HepG2 (cell line): ENCODE measurements around the gene LAMP1. TPM values are rescaled to one million over a fixed set of nuclear protein-coding genes. Genes with fewer than 3 reads are reported as not detected.

Experiments
- ATAC-seq: fragments of 200-7000 bp; cut with Tn5 transposase; 3 replicates; pipeline ENCODE4 v1.9.1; 2020; ENCODE audit warnings: mild to moderate bottlenecking, moderate library complexity
- BruUV-seq: library from RNA; stranded (reverse); fragments of 400-500 nt; replicated peaks from 2 replicates; lab custom pipeline; 2021; lab: Mats Ljungman, UMichigan
- CTCF ChIA-PET: fragments of 300-600 bp; formaldehyde crosslinking; extraction: SDS; loops from one replicate; lab custom pipeline; 2021; ENCODE audit warnings: low total read pairs, inconsistent platforms, low intra/inter-chr PET ratio; lab: Yijun Ruan, JAX
- POLR2A ChIA-PET: fragments of 350-600 bp; sonication (Branson Sonifier 250); formaldehyde crosslinking; loops from one replicate; lab custom pipeline; 2020; ENCODE audit warnings: antibody characterized with exemption, inconsistent platforms; lab: Yijun Ruan, JAX
- DNase-seq: peaks from one replicate; pipeline ENCODE4 v3.0.0-alpha.2; 2015; ENCODE audit warnings: low spot score
- FAIRE-seq: peaks from 3 replicates; lab custom pipeline; 2011; peaks lifted over from hg19 to GRCh38; lab: Jason Lieb, UNC
- H2AFZ ChIP-seq: one replicate; pipeline ENCODE4 v1.6.1; 2011; ENCODE audit warnings: low read length, inconsistent platforms
- H3K27ac ChIP-seq: fragments of 300-600 bp; 3 replicates; pipeline ENCODE4 v1.8.0; 2011; ENCODE audit warnings: mixed run types, mild to moderate bottlenecking, mixed read lengths, low read length, inconsistent platforms; ENCODE audit not compliant: insufficient read depth; ENCODE audit errors: extremely low read length
- H3K27me3 ChIP-seq, 2 experiments: fragments of 200-600 bp in 1 of 2; 2 replicates in 1 of 2; 3 replicates in 1 of 2; pipeline versions ENCODE4 v1.6.0 to v1.8.0; 2011; ENCODE audit warnings: low read length in 2 of 2, mild to moderate bottlenecking in 2 of 2, moderate library complexity in 2 of 2, inconsistent platforms in 1 of 2; ENCODE audit not compliant: insufficient read depth in 2 of 2, control insufficient read depth in 1 of 2
- H3K36me3 ChIP-seq, 2 experiments: fragments of 200-600 bp in 1 of 2; replicated peaks in 1 of 2; 2 replicates in 1 of 2; 3 replicates in 1 of 2; pipeline versions ENCODE4 v1.5.1 to v1.8.0; 2011; ENCODE audit warnings: low read length in 2 of 2, inconsistent platforms in 1 of 2; ENCODE audit not compliant: insufficient read depth in 2 of 2, control insufficient read depth in 1 of 2
- H3K4me1 ChIP-seq: 2 replicates; pipeline ENCODE4 v1.5.1; 2012; ENCODE audit warnings: low read length, inconsistent platforms; ENCODE audit not compliant: insufficient read depth
- H3K4me2 ChIP-seq: 2 replicates; pipeline ENCODE4 v1.6.0; 2011; ENCODE audit warnings: low read depth, low read length, inconsistent platforms
- H3K4me3 ChIP-seq, 3 experiments: fragments of 200-600 bp in 1 of 3; sonication (generic), shearing (Covaris generic) in 1 of 3; replicated peaks in 1 of 3; 2 replicates each; pipeline ENCODE4 v1.5.1; 2011 to 2016; ENCODE audit warnings: low read length in 3 of 3, inconsistent platforms in 2 of 3, low read depth in 2 of 3, mild to moderate bottlenecking in 2 of 3, control low read depth in 1 of 3, mixed read lengths in 1 of 3; ENCODE audit not compliant: insufficient read depth in 1 of 3
- H3K79me2 ChIP-seq: one replicate; pipeline ENCODE4 v1.6.1; 2011; ENCODE audit warnings: low read length, inconsistent platforms; ENCODE audit not compliant: insufficient read depth
- H3K9ac ChIP-seq: 2 replicates; pipeline ENCODE4 v1.6.0; 2011; ENCODE audit warnings: mild to moderate bottlenecking, low read depth, low read length, inconsistent platforms; ENCODE audit not compliant: insufficient read depth
- H3K9me3 ChIP-seq: 2 replicates; pipeline ENCODE4 v1.5.1; 2012; ENCODE audit warnings: mild to moderate bottlenecking, low read length
- H4K20me1 ChIP-seq: 2 replicates; pipeline ENCODE4 v1.6.0; 2011; ENCODE audit warnings: inconsistent platforms, mild to moderate bottlenecking, low read length, moderate library complexity; ENCODE audit not compliant: insufficient read depth
- CHCHD3 ChIP-seq: sonication (generic); formaldehyde crosslinking; IDR thresholded peaks from 2 replicates; pipeline ENCODE4 v1.8.0; 2022; ENCODE audit warnings: mild to moderate bottlenecking, missing genetic modification reagents, moderate library complexity
- IRX3 ChIP-seq: sonication (generic); formaldehyde crosslinking; IDR thresholded peaks from 2 replicates; pipeline ENCODE4 v1.8.1; 2023; ENCODE audit warnings: mild to moderate bottlenecking, low read depth, missing genetic modification reagents, borderline replicate concordance
- KDM2A ChIP-seq: sonication (generic); formaldehyde crosslinking; IDR thresholded peaks from 2 replicates; pipeline ENCODE4 v1.4.0; 2020; ENCODE audit warnings: low read depth, missing genetic modification reagents, borderline replicate concordance
- RAD21 ChIP-seq: fragments of 450-650 bp; formaldehyde crosslinking; IDR thresholded peaks from 2 replicates; pipeline ENCODE4 v1.5.0; 2020; ENCODE audit warnings: mild to moderate bottlenecking
- RNF2 ChIP-seq: fragments of 450-650 bp; conservative IDR thresholded peaks from 2 replicates; pipeline ENCODE4 v1.6.1; 2016; ENCODE audit warnings: low read depth
- SAP130 ChIP-seq: IDR thresholded peaks from 2 replicates; pipeline ENCODE4 v1.6.1; 2016; ENCODE audit warnings: low read depth
- ZNF160 ChIP-seq: sonication (generic); formaldehyde crosslinking; IDR thresholded peaks from 2 replicates; pipeline ENCODE4 v1.8.0; 2022; ENCODE audit warnings: mild to moderate bottlenecking, inconsistent platforms, missing genetic modification reagents
- ZNF17 ChIP-seq: sonication (generic); formaldehyde crosslinking; IDR thresholded peaks from 2 replicates; pipeline ENCODE4 v1.5.0; 2020; ENCODE audit warnings: mild to moderate bottlenecking, missing genetic modification reagents
- ZNF350 ChIP-seq: sonication (generic); formaldehyde crosslinking; IDR thresholded peaks from 2 replicates; pipeline ENCODE4 v1.4.0; 2020; ENCODE audit warnings: mild to moderate bottlenecking, low read depth, missing genetic modification reagents, borderline replicate concordance
- ZNF614 ChIP-seq: IDR thresholded peaks from 2 replicates; pipeline ENCODE4 v1.6.1; 2018; ENCODE audit warnings: missing biosample characterization, missing genetic modification reagents, inconsistent platforms, borderline replicate concordance
- ZSCAN31 ChIP-seq: sonication (generic); formaldehyde crosslinking; IDR thresholded peaks from 2 replicates; pipeline ENCODE4 v1.5.0; 2020; ENCODE audit warnings: low read depth, mild to moderate bottlenecking, missing genetic modification reagents
- WGBS: methylation state at CpG from one replicate; pipeline ENCODE4 v1.1.6; 2017; ENCODE audit warnings: low lambda C conversion rate; 5-methylcytosine and 5-hydroxymethylcytosine counted together
- in situ Hi-C: cut with HindIII; loops from 2 replicates; pipeline ENCODE4 v1.10.0; 2017; ENCODE audit warnings: low pct_unique_long_range_greater_than_20kb; ENCODE audit not compliant: extremely low pct_ligation_motif_present
- intact Hi-C: fragments of 100-400 bp; cut with micrococcal nuclease; formaldehyde crosslinking; loops from one replicate; pipeline ENCODE4 v1.10.0; 2022; ENCODE audit not compliant: unreplicated experiment
- polyA plus RNA-seq, 8 experiments: library from polyadenylated mRNA; depleted of rRNA in 3 of 8; stranded (reverse) in 7 of 8; unstranded in 1 of 8; fragments of >200 nt; fragmentation: Illumina TruSeq in 4 of 8; extraction: Trizol in 4 of 8; gene quantifications; 2 replicates each; pipeline versions ENCODE4 v1.2.1 to v1.2.3, GENCODE V29; 2011 to 2016; ENCODE audit warnings: low read depth in 4 of 8, missing spikeins in 1 of 8, mixed read lengths in 1 of 8; ENCODE audit not compliant: insufficient read depth in 1 of 8
- total RNA-seq, 5 experiments: library from RNA; depleted of rRNA; stranded (reverse); fragments of >200 nt; fragmentation: Illumina TruSeq; extraction: Trizol; gene quantifications; 2 replicates each; pipeline ENCODE4 v1.2.3, GENCODE V29; 2016; ENCODE audit warnings: low read depth in 1 of 5
- TF ChIP-seq, protein P1 (sequence below): IDR thresholded peaks from 2 replicates; pipeline ENCODE4 v1.4.0; 2020; ENCODE audit warnings: mild to moderate bottlenecking, missing genetic modification reagents
- TF ChIP-seq, protein P2 (sequence below): sonication (generic); formaldehyde crosslinking; IDR thresholded peaks from 2 replicates; pipeline ENCODE4 v1.5.1; 2020; ENCODE audit warnings: missing genetic modification reagents, mild to moderate bottlenecking, borderline replicate concordance
- TF ChIP-seq, protein P3 (sequence below): sonication (generic); formaldehyde crosslinking; IDR thresholded peaks from 2 replicates; pipeline ENCODE4 v1.8.1; 2022; ENCODE audit warnings: mild to moderate bottlenecking, missing genetic modification reagents
- TF ChIP-seq, protein P4 (sequence below): sonication (generic); formaldehyde crosslinking; IDR thresholded peaks from 2 replicates; pipeline ENCODE4 v1.5.0; 2020; ENCODE audit warnings: missing genetic modification reagents
- TF ChIP-seq, protein P5 (sequence below): sonication (generic); formaldehyde crosslinking; IDR thresholded peaks from 2 replicates; pipeline ENCODE4 v1.4.0; 2020; ENCODE audit warnings: missing genetic modification reagents

Gene LAMP1
- total and polyA plus RNA-seq, 2 of the 13 experiments (the other 11 are each of a cell fraction or from before 2014, with no cell fraction given) = 103 to 112 TPM

DNA sequence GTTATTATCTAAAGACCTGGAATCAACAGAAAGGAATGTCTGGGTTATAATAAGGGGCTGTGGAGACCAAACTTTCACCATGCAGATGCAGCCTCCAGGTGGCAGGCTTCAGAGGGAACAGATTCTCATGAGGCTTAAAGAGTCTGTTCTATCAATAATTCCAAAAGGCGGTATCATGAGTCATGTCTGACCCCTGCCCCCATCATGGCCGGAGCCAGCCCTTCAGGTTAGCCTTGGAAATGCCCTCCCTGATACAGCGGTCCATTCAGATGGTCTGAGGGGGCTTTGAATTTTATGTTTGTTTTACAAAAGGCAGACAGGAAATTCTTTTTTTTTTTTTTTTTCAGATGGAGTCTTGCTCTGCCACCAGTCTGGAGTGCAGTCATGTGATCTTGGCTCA is 21.7 kb upstream of the LAMP1 start:
- POLR2A ChIA-PET = interaction anchor here (0.7 kb wide), 1 partner anchor 154 kb away, joined by 4 read pairs; no protein-coding TSS in a partner anchor
- FAIRE-seq = peak; percentile 85
- TF ChIP-seq SAP130 (CRISPR knock-in tag) = peak; percentile 56
- peak; percentile 54; the same call in 1 of the 2 replicates for TF ChIP-seq ZNF614 (CRISPR knock-in tag)
- TF ChIP-seq, protein P1, sequence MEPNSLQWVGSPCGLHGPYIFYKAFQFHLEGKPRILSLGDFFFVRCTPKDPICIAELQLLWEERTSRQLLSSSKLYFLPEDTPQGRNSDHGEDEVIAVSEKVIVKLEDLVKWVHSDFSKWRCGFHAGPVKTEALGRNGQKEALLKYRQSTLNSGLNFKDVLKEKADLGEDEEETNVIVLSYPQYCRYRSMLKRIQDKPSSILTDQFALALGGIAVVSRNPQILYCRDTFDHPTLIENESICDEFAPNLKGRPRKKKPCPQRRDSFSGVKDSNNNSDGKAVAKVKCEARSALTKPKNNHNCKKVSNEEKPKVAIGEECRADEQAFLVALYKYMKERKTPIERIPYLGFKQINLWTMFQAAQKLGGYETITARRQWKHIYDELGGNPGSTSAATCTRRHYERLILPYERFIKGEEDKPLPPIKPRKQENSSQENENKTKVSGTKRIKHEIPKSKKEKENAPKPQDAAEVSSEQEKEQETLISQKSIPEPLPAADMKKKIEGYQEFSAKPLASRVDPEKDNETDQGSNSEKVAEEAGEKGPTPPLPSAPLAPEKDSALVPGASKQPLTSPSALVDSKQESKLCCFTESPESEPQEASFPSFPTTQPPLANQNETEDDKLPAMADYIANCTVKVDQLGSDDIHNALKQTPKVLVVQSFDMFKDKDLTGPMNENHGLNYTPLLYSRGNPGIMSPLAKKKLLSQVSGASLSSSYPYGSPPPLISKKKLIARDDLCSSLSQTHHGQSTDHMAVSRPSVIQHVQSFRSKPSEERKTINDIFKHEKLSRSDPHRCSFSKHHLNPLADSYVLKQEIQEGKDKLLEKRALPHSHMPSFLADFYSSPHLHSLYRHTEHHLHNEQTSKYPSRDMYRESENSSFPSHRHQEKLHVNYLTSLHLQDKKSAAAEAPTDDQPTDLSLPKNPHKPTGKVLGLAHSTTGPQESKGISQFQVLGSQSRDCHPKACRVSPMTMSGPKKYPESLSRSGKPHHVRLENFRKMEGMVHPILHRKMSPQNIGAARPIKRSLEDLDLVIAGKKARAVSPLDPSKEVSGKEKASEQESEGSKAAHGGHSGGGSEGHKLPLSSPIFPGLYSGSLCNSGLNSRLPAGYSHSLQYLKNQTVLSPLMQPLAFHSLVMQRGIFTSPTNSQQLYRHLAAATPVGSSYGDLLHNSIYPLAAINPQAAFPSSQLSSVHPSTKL (CRISPR knock-in tag) = peak; percentile 45; the same call in 1 of the 2 replicates
- TF ChIP-seq ZNF17 = no peak
- no peak for TF ChIP-seq KDM2A (CRISPR knock-in tag)
- no peak for TF ChIP-seq ZSCAN31 (CRISPR knock-in tag)
- no peak for TF ChIP-seq CHCHD3 (CRISPR knock-in tag)
- no peak for TF ChIP-seq ZNF160 (CRISPR knock-in tag)
- TF ChIP-seq, protein P2, sequence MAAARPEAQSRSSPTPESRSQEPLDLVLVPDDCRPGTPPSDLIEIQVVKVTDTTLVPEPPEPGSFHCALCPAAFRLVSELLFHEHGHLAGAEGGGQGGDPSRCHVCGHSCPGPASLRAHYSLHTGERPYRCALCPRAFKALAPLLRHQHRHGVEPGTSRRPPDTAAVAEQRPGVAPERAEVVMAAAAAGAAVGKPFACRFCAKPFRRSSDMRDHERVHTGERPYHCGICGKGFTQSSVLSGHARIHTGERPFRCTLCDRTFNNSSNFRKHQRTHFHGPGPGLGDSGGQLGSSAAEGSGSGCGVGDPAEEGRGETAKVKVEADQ (CRISPR knock-in tag) = no peak
- TF ChIP-seq, protein P3, sequence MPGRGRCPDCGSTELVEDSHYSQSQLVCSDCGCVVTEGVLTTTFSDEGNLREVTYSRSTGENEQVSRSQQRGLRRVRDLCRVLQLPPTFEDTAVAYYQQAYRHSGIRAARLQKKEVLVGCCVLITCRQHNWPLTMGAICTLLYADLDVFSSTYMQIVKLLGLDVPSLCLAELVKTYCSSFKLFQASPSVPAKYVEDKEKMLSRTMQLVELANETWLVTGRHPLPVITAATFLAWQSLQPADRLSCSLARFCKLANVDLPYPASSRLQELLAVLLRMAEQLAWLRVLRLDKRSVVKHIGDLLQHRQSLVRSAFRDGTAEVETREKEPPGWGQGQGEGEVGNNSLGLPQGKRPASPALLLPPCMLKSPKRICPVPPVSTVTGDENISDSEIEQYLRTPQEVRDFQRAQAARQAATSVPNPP (CRISPR knock-in tag) = no peak
- TF ChIP-seq, protein P4, sequence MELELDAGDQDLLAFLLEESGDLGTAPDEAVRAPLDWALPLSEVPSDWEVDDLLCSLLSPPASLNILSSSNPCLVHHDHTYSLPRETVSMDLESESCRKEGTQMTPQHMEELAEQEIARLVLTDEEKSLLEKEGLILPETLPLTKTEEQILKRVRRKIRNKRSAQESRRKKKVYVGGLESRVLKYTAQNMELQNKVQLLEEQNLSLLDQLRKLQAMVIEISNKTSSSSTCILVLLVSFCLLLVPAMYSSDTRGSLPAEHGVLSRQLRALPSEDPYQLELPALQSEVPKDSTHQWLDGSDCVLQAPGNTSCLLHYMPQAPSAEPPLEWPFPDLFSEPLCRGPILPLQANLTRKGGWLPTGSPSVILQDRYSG (CRISPR knock-in tag) = no peak
- TF ChIP-seq ZNF350 = no peak
- TF ChIP-seq RNF2 = no peak
- TF ChIP-seq IRX3 (CRISPR knock-in tag) = no peak
- TF ChIP-seq RAD21 = peak; percentile 72
- TF ChIP-seq, protein P5, sequence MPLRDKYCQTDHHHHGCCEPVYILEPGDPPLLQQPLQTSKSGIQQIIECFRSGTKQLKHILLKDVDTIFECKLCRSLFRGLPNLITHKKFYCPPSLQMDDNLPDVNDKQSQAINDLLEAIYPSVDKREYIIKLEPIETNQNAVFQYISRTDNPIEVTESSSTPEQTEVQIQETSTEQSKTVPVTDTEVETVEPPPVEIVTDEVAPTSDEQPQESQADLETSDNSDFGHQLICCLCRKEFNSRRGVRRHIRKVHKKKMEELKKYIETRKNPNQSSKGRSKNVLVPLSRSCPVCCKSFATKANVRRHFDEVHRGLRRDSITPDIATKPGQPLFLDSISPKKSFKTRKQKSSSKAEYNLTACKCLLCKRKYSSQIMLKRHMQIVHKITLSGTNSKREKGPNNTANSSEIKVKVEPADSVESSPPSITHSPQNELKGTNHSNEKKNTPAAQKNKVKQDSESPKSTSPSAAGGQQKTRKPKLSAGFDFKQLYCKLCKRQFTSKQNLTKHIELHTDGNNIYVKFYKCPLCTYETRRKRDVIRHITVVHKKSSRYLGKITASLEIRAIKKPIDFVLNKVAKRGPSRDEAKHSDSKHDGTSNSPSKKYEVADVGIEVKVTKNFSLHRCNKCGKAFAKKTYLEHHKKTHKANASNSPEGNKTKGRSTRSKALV (CRISPR knock-in tag) = no peak

More for the DNA sequence above, 21.7 kb upstream of the LAMP1 start:
- CTCF ChIA-PET = interaction anchor here (1.6 kb wide), 2 partner anchors 97 to 118 kb away, joined by 5 to 11 read pairs; no protein-coding TSS in a partner anchor
- no peaks in the 10 kb centered on the region for H3K79me2 ChIP-seq
- ATAC-seq (peak; percentile 93), DNase-seq (peak; percentile 84)
- H3K4me2 ChIP-seq = 0 out of 2 replicates have a peak overlapping the region, but pooled peaks have one; percentile 21
- intact Hi-C loops (loop anchor here (1.0 to 2.0 kb wide), 3 partner anchors 25 to 119 kb away; no protein-coding TSS in a partner anchor), in situ Hi-C loops (no loop called here)
- no peaks in the 10 kb centered on the region for H3K36me3 ChIP-seq
- no peaks in the 10 kb centered on the region for H4K20me1 ChIP-seq
- no peak overlapping the region for H3K4me3 ChIP-seq
- no peak overlapping the region for H3K27ac ChIP-seq
- H3K4me1 ChIP-seq = peaks cover 18% of the 10 kb centered on the region
- WGBS = 0% methylated on average over 3 of the region's 3 CpGs
- BruUV-seq = no TSS peak
- no peaks in the 10 kb centered on the region for H3K27me3 ChIP-seq
- no peaks in the 10 kb centered on the region for H3K9me3 ChIP-seq
- no peak overlapping the region for H3K9ac ChIP-seq
- H2AFZ ChIP-seq = no peak overlapping the region
